Transverse colon (tissue), 4 donors: ENCODE results near the gene IL13. TPM values are rescaled to one million over a fixed set of nuclear protein-coding genes. Genes with fewer than 3 reads are reported as not detected.

Experiments
- DNase-seq: peaks from one replicate; pipeline ENCODE4 v3.0.0-alpha.2; 2019
- H3K27ac ChIP-seq, 4 donors: fragments of 200-600 bp; sonication (generic); 2 replicates each; pipeline ENCODE4 v1.5.1; 2016 to 2018; ENCODE audit warnings: inconsistent platforms in 4 of 4
- H3K27me3 ChIP-seq: fragments of 200-600 bp; sonication (generic); 2 replicates; pipeline ENCODE4 v1.5.1; 2017; ENCODE audit warnings: inconsistent platforms
- H3K36me3 ChIP-seq, 4 donors: fragments of 200-600 bp; sonication (generic); 2 replicates each; pipeline ENCODE4 v1.5.1; 2017 to 2019; ENCODE audit warnings: inconsistent platforms in 4 of 4
- H3K4me1 ChIP-seq, 4 donors: fragments of 200-600 bp; sonication (generic); 2 replicates each; pipeline ENCODE4 v1.5.1; 2017 to 2020; ENCODE audit warnings: inconsistent platforms in 4 of 4
- H3K4me3 ChIP-seq, 4 donors: fragments of 200-600 bp; sonication (generic); 1 replicate in 1 of 4; 2 replicates in 3 of 4; pipeline versions ENCODE4 v1.5.1 to v1.6.1; 2017 to 2019; ENCODE audit warnings: inconsistent platforms in 4 of 4
- H3K9me3 ChIP-seq, 2 donors: fragments of 200-600 bp; sonication (generic); 2 replicates each; pipeline ENCODE4 v1.5.1; 2017 to 2019; ENCODE audit warnings: inconsistent platforms in 2 of 2
- CTCF ChIP-seq, 5 experiments: fragments of 200-600 bp in 3 of 5; fragments of 450-650 bp in 2 of 5; sonication (generic) in 3 of 5; IDR thresholded peaks; 1 replicate in 2 of 5; 2 replicates in 3 of 5; pipeline ENCODE4 v1.5.1; 2016 to 2017; ENCODE audit warnings: antibody characterized with exemption in 5 of 5, inconsistent platforms in 3 of 5, mild to moderate bottlenecking in 2 of 5, moderate library complexity in 1 of 5
- EP300 ChIP-seq: sonication (generic); formaldehyde crosslinking; IDR thresholded peaks from one replicate; pipeline ENCODE4 v1.6.1; 2017; ENCODE audit warnings: antibody characterized with exemption, low read depth
- POLR2A ChIP-seq: fragments of 450-650 bp; IDR thresholded peaks from one replicate; pipeline ENCODE4 v1.6.1; 2016; ENCODE audit warnings: antibody characterized with exemption, mild to moderate bottlenecking, moderate library complexity
- POLR2AphosphoS5 ChIP-seq, 3 donors: sonication (generic); formaldehyde crosslinking; IDR thresholded peaks; one replicate each; pipeline ENCODE4 v1.6.1; 2016; ENCODE audit warnings: antibody characterized with exemption in 3 of 3
- WGBS, 2 donors: methylation state at CpG; one replicate each; pipeline ENCODE4 v1.1.5; 2018; ENCODE audit warnings: low coverage in 1 of 2; 5-methylcytosine and 5-hydroxymethylcytosine counted together
- in situ Hi-C, 4 donors: fragments of 200-750 bp; cut with MboI; loops; one replicate each; pipeline versions ENCODE4 v1.15.0 to v1.15.1; 2017; ENCODE audit warnings: low sequenced_read_pairs in 3 of 4, low pct_ligation_motif_present in 1 of 4, low pct_unique_long_range_greater_than_20kb in 1 of 4
- intact Hi-C: fragments of 100-400 bp; cut with DNase I; formaldehyde crosslinking; loops from one replicate; pipeline ENCODE4 v1.15.1; 2023; ENCODE audit warnings: low total_unique reads
- total RNA-seq, 4 donors: library from RNA; depleted of rRNA; stranded (reverse); fragments of >200 nt; gene quantifications; one replicate each; pipeline ENCODE4 v1.1.0, GENCODE V29; 2016

The IL13 gene
- total RNA-seq, 4 donors from 2014 or later, result not detected

- no peaks in the 10 kb centered on the region for H3K36me3 ChIP-seq
- intact Hi-C loops, result no loop called here
Measured at GRCh38 chr5:132659598-132660493, 1.9 kb downstream of the IL13 start.

GRCh38 chr5:132661231-132662003 lies 3.4 kb downstream of the IL13 start:
- TF ChIP-seq CTCF (IDR thresholded peaks at IDR 0.05), result no peak
- no peak for TF ChIP-seq POLR2AphosphoS5 (IDR thresholded peaks at IDR 0.05)
- Histone ChIP-seq H3K4me1 (peaks cover 0 to 8% (median 4%) of the 10 kb centered on the region in 4 donors), H3K27me3 (peaks cover 12% of the 10 kb centered on the region), H3K36me3 (no peaks in the 10 kb centered on the region), H3K4me3 (no peak overlapping the region), H3K9me3 (no peaks in the 10 kb centered on the region), H3K27ac (no peak overlapping the region)
- WGBS, 2 donors, result 75 to 88% methylated on average over 2 to 12 of the region's 12 CpGs
- in situ Hi-C loops, result no loop called here
- intact Hi-C loops, result no loop called here
- no peak for DNase-seq

More at GRCh38 chr5:132659598-132660493, 1.9 kb downstream of the IL13 start:
- H3K9me3 ChIP-seq, result no peaks in the 10 kb centered on the region
- in situ Hi-C loops, result no loop called here
- H3K4me3 ChIP-seq, result no peak overlapping the region
- 92 to 100% methylated on average over 1 to 23 of the region's 23 CpGs for WGBS, 2 donors
- no peak for TF ChIP-seq POLR2A
- TF ChIP-seq POLR2AphosphoS5 (IDR thresholded peaks at IDR 0.05), result no peak
- TF ChIP-seq CTCF (IDR thresholded peaks at IDR 0.05), result no peak
- TF ChIP-seq EP300, result no peak
- no peak overlapping the region for H3K27ac ChIP-seq
- peaks cover 28% of the 10 kb centered on the region for H3K27me3 ChIP-seq
- no peak for DNase-seq
- H3K4me1 ChIP-seq, result peaks cover 0 to 18% (median 9%) of the 10 kb centered on the region in 4 donors

DNA sequence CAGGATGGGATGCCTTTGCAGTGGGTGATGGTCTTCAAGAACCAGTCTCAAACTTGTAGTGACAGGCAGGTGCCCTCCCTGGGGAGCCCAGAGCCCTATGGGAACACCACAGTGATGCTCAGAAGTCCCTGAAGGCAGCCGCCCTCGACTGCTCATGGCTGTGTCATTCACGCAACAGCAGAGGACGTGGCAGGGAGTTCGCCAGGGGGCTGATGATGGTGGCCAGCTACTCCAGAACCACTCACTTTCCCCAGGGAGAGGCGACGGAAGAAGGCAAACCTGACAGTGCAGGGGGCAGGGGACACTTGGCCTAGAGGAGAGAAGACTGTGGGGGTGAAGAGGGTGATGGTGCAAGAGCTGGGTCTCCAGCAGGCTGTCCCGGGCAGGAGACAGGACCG lies 4.0 kb downstream of the IL13 start:
- peaks cover 6% of the 10 kb centered on the region for H3K27me3 ChIP-seq
- in situ Hi-C loops (no loop called here), intact Hi-C loops (no loop called here)
- TF ChIP-seq EP300 (no peak), POLR2A (no peak), CTCF (IDR thresholded peaks at IDR 0.05) (no peak), POLR2AphosphoS5 (IDR thresholded peaks at IDR 0.05) (no peak)
- no peaks in the 10 kb centered on the region for H3K9me3 ChIP-seq
- no peak overlapping the region for H3K4me3 ChIP-seq
- no peak for DNase-seq
- H3K36me3 ChIP-seq, result no peaks in the 10 kb centered on the region
- peaks cover 0 to 5% (median 2%) of the 10 kb centered on the region in 4 donors for H3K4me1 ChIP-seq
- 96 to 97% methylated on average over 5 to 9 of the region's 9 CpGs for WGBS, 2 donors
- H3K27ac ChIP-seq, result no peak overlapping the region
